H1 (cell line): ENCODE data around the gene ANKRD11. TPM values are rescaled to one million over a fixed set of nuclear protein-coding genes. Genes with fewer than 3 reads are reported as not detected.

ENCODE experiments used
- CTCF ChIA-PET: fragments of 300-600 bp; sonication (Branson Sonifier 250); formaldehyde crosslinking; loops from one replicate; lab custom pipeline; 2021; ENCODE audit not compliant: partially characterized antibody; lab: Charles Lee
- POLR2A ChIA-PET: fragments of 300-600 bp; sonication (Branson Sonifier 250); formaldehyde crosslinking; loops from one replicate; lab custom pipeline; 2021; ENCODE audit warnings: inconsistent platforms; ENCODE audit not compliant: partially characterized antibody; lab: Charles Lee
- DNase-seq, 2 experiments: peaks; one replicate each; pipeline versions ENCODE4 v3.0.0 to v3.0.0-alpha.2; 2010 to 2022; ENCODE audit warnings: low spot score in 2 of 2, low read depth in 1 of 2, mixed read lengths in 1 of 2
- FAIRE-seq: peaks from 2 replicates; lab custom pipeline; 2011; peaks lifted over from hg19 to GRCh38; lab: Jason Lieb, UNC
- H2AFZ ChIP-seq: 2 replicates; pipeline ENCODE4 v1.8.1; 2012; ENCODE audit warnings: low read length, inconsistent platforms
- H2AK5ac ChIP-seq: 2 replicates; pipeline ENCODE4 v1.6.1; 2013; ENCODE audit warnings: low read depth, low read length
- H2BK120ac ChIP-seq: replicated peaks from 2 replicates; pipeline ENCODE3; 2013; ENCODE audit warnings: low read depth, low read length, inconsistent platforms
- H2BK12ac ChIP-seq: 2 replicates; pipeline ENCODE4 v1.6.1; 2013; ENCODE audit warnings: low read depth, low read length
- H2BK15ac ChIP-seq: 2 replicates; pipeline ENCODE4 v1.6.1; 2013; ENCODE audit warnings: low read length
- H2BK20ac ChIP-seq: 2 replicates; pipeline ENCODE4 v1.6.1; 2013; ENCODE audit warnings: low read length
- H2BK5ac ChIP-seq: 2 replicates; pipeline ENCODE4 v1.6.1; 2013; ENCODE audit warnings: low read depth, low read length
- H3K14ac ChIP-seq: 2 replicates; pipeline ENCODE4 v1.6.1; 2013; ENCODE audit warnings: inconsistent platforms; ENCODE audit not compliant: insufficient read length
- H3K18ac ChIP-seq: 2 replicates; pipeline ENCODE4 v1.6.1; 2013; ENCODE audit warnings: low read length; ENCODE audit errors: extremely low read depth
- H3K23ac ChIP-seq: 2 replicates; pipeline ENCODE4 v1.6.1; 2013; ENCODE audit warnings: inconsistent platforms; ENCODE audit not compliant: insufficient read length
- H3K23me2 ChIP-seq: 2 replicates; pipeline ENCODE4 v1.6.1; 2013; ENCODE audit warnings: low read depth, low read length
- H3K27ac ChIP-seq: 2 replicates; pipeline ENCODE4 v1.6.1; 2011; ENCODE audit warnings: low read depth, low read length, inconsistent platforms
- H3K27me3 ChIP-seq, 4 experiments: replicated peaks in 1 of 4; 1 replicate in 1 of 4; 2 replicates in 3 of 4; pipeline versions ENCODE4 v1.6.1 to v1.8.1; 2011 to 2013; ENCODE audit warnings: low read length in 3 of 4, mild to moderate bottlenecking in 3 of 4, inconsistent platforms in 2 of 4, mixed read lengths in 2 of 4, moderate library complexity in 1 of 4; ENCODE audit not compliant: control insufficient read depth in 3 of 4, insufficient read depth in 3 of 4; ENCODE audit errors: extremely low read depth in 1 of 4
- H3K36me3 ChIP-seq, 4 experiments: 2 replicates each; pipeline versions ENCODE4 v1.6.1 to v1.8.1; 2011 to 2013; ENCODE audit warnings: mild to moderate bottlenecking in 4 of 4, low read length in 3 of 4, moderate library complexity in 2 of 4, control low read depth in 1 of 4, inconsistent platforms in 1 of 4; ENCODE audit not compliant: insufficient read depth in 4 of 4, control insufficient read depth in 2 of 4
- H3K4ac ChIP-seq: replicated peaks from 2 replicates; pipeline ENCODE3; 2013; ENCODE audit warnings: low read length, low read depth, mixed read lengths, inconsistent platforms; ENCODE audit not compliant: insufficient read length
- H3K4me1 ChIP-seq, 4 experiments: replicated peaks in 1 of 4; 1 replicate in 1 of 4; 2 replicates in 3 of 4; pipeline versions ENCODE4 v1.6.1 to v1.8.1; 2011 to 2013; ENCODE audit warnings: low read length in 3 of 4, inconsistent platforms in 2 of 4, mixed read lengths in 1 of 4; ENCODE audit not compliant: insufficient read depth in 4 of 4, control insufficient read depth in 3 of 4
- H3K4me2 ChIP-seq, 2 experiments: 2 replicates each; pipeline versions ENCODE4 v1.6.1 to v1.8.1; 2011 to 2013; ENCODE audit warnings: low read depth in 2 of 2, low read length in 2 of 2, control low read depth in 1 of 2, inconsistent platforms in 1 of 2, mild to moderate bottlenecking in 1 of 2; ENCODE audit not compliant: insufficient read depth in 1 of 2
- H3K4me3 ChIP-seq, 4 experiments: fragments of 200-600, 300-600 bp in 1 of 4; sonication (generic), shearing (Covaris generic), sonication (Bioruptor Twin) in 1 of 4; 2 replicates each; pipeline versions ENCODE4 v1.5.1 to v1.8.1; 2011 to 2016; ENCODE audit warnings: low read length in 4 of 4, low read depth in 3 of 4, control low read depth in 2 of 4, inconsistent platforms in 2 of 4, mild to moderate bottlenecking in 2 of 4, mixed read lengths in 1 of 4, moderate library complexity in 1 of 4; ENCODE audit not compliant: insufficient read depth in 2 of 4; ENCODE audit errors: extremely low read depth in 1 of 4
- H3K56ac ChIP-seq: replicated peaks from 2 replicates; pipeline ENCODE3; 2013; ENCODE audit warnings: low read depth, mild to moderate bottlenecking, mixed read lengths, low read length, inconsistent platforms; ENCODE audit not compliant: insufficient read length
- H3K79me1 ChIP-seq: 2 replicates; pipeline ENCODE4 v1.6.1; 2013; ENCODE audit warnings: low read depth, low read length, control low read depth
- H3K79me2 ChIP-seq, 2 experiments: 2 replicates each; pipeline versions ENCODE4 v1.6.1 to v1.8.1; 2012 to 2013; ENCODE audit warnings: low read length in 2 of 2, mild to moderate bottlenecking in 2 of 2, inconsistent platforms in 1 of 2; ENCODE audit not compliant: insufficient read depth in 2 of 2, control insufficient read depth in 1 of 2
- H3K9ac ChIP-seq, 4 experiments: replicated peaks in 1 of 4; 1 replicate in 1 of 4; 2 replicates in 3 of 4; pipeline versions ENCODE4 v1.6.1 to v1.8.1; 2011 to 2013; ENCODE audit warnings: low read depth in 3 of 4, low read length in 3 of 4, control low read depth in 2 of 4, mild to moderate bottlenecking in 2 of 4, moderate library complexity in 2 of 4, inconsistent platforms in 1 of 4; ENCODE audit errors: extremely low read depth in 1 of 4
- H3K9me3 ChIP-seq, 2 experiments: 2 replicates each; pipeline versions ENCODE4 v1.6.1 to v1.8.1; 2012 to 2013; ENCODE audit warnings: mild to moderate bottlenecking in 2 of 2, moderate library complexity in 2 of 2, control low read depth in 1 of 2, inconsistent platforms in 1 of 2, low read depth in 1 of 2, low read length in 1 of 2, mixed read lengths in 1 of 2; ENCODE audit not compliant: insufficient read depth in 2 of 2
- H4K20me1 ChIP-seq, 2 experiments: replicated peaks in 1 of 2; 2 replicates each; pipeline versions ENCODE3 to v1.8.1; 2011 to 2013; ENCODE audit warnings: inconsistent platforms in 2 of 2, low read length in 2 of 2, mild to moderate bottlenecking in 1 of 2; ENCODE audit not compliant: insufficient read depth in 2 of 2, control insufficient read depth in 1 of 2
- H4K5ac ChIP-seq: 2 replicates; pipeline ENCODE4 v1.6.1; 2013; ENCODE audit warnings: low read length, low read depth, mixed read lengths, inconsistent platforms; ENCODE audit not compliant: insufficient read length
- H4K8ac ChIP-seq: 2 replicates; pipeline ENCODE4 v1.8.0; 2013; ENCODE audit warnings: mild to moderate bottlenecking, moderate library complexity, low read length, inconsistent platforms; ENCODE audit not compliant: insufficient read depth; ENCODE audit errors: extremely low read depth
- H4K91ac ChIP-seq: replicated peaks from 2 replicates; pipeline ENCODE3; 2013; ENCODE audit warnings: low read length, mixed read lengths, inconsistent platforms; ENCODE audit not compliant: insufficient read length
- BCL11A ChIP-seq, 2 experiments: IDR thresholded peaks; one replicate each; pipeline ENCODE4 v1.6.1; 2011; ENCODE audit warnings: low read depth in 2 of 2, low read length in 2 of 2, mild to moderate bottlenecking in 2 of 2
- CBX5 ChIP-seq: fragments of 300-800, 300-1000 bp; sonication (generic); IDR thresholded peaks from 2 replicates; pipeline ENCODE4 v1.7.1; 2016; ENCODE audit warnings: antibody characterized with exemption, low read length, low read depth
- CREB1 ChIP-seq: IDR thresholded peaks from 2 replicates; pipeline ENCODE4 v1.6.1; 2012; ENCODE audit warnings: inconsistent platforms
- GTF2F1 ChIP-seq: IDR thresholded peaks from 2 replicates; pipeline ENCODE4 v1.6.1; 2012; ENCODE audit warnings: low read depth, low read length, improper control_type of control experiment, borderline replicate concordance
- HDAC6 ChIP-seq: IDR thresholded peaks from one replicate; pipeline ENCODE4 v1.7.1; 2012; ENCODE audit warnings: low read depth, mild to moderate bottlenecking, inconsistent platforms, low read length, moderate library complexity
- JUND ChIP-seq: IDR thresholded peaks from 2 replicates; pipeline ENCODE4 v1.6.1; 2011; ENCODE audit warnings: mild to moderate bottlenecking, improper control_type of control experiment, low read length
- PHF8 ChIP-seq: fragments of 200-600 bp; sonication (generic); conservative IDR thresholded peaks from 2 replicates; pipeline ENCODE4 v1.7.1; 2012; ENCODE audit warnings: low read depth, mild to moderate bottlenecking, inconsistent platforms, low read length, moderate library complexity
- POLR2A ChIP-seq, 2 experiments: IDR thresholded peaks; 1 replicate in 1 of 2; 2 replicates in 1 of 2; pipeline ENCODE4 v1.6.1; 2011; ENCODE audit warnings: low read depth in 2 of 2, low read length in 2 of 2, mild to moderate bottlenecking in 2 of 2; ENCODE audit errors: control extremely low read depth in 1 of 2
- SP4 ChIP-seq: IDR thresholded peaks from 2 replicates; pipeline ENCODE4 v1.6.1; 2012; ENCODE audit warnings: low read length, inconsistent platforms
- TCF12 ChIP-seq: IDR thresholded peaks from 2 replicates; pipeline ENCODE4 v1.6.1; 2011; ENCODE audit warnings: low read depth, mild to moderate bottlenecking, low read length
- TEAD4 ChIP-seq: IDR thresholded peaks from 2 replicates; pipeline ENCODE4 v1.6.1; 2012; ENCODE audit warnings: low read depth, low read length, inconsistent platforms, mixed read lengths
- WGBS, 2 experiments: shearing (Covaris generic) in 1 of 2; methylation state at CpG; one replicate each; pipeline versions ENCODE4 v1.1.6 to v1.1.7; 2013 to 2015; ENCODE audit warnings: low lambda C conversion rate in 2 of 2, mixed read lengths in 2 of 2, inconsistent platforms in 1 of 2, low coverage in 1 of 2, missing lambda C conversion rate in 1 of 2; ENCODE audit not compliant: insufficient replicate concordance in 2 of 2, insufficient coverage in 1 of 2, insufficient read length in 1 of 2; ENCODE audit errors: extremely low coverage in 1 of 2, missing lambda C conversion rate in 1 of 2; 5-methylcytosine and 5-hydroxymethylcytosine counted together
- polyA plus RNA-seq, 7 experiments: library from polyadenylated mRNA; depleted of rRNA in 3 of 7; stranded (reverse) in 5 of 7; unstranded in 2 of 7; fragments of >200 nt in 5 of 7; fragments of 200-250 nt in 2 of 7; gene quantifications; 1 replicate in 5 of 7; 2 replicates in 1 of 7; 4 replicates in 1 of 7; pipeline versions ENCODE4 v1.2.1 to v1.2.3, GENCODE V29; 2011 to 2013; ENCODE audit warnings: missing spikeins in 2 of 7, mixed read lengths in 2 of 7
- total RNA-seq: library from RNA; stranded (reverse); fragmentation: NEBNext Ultra II Directional; extraction: Animal tissue kit (Norgen Biotek cat#: 25700); gene quantifications from 2 replicates; pipeline ENCODE4 v1.2.1, GENCODE V29; 2021

The ANKRD11 gene
- total and polyA plus RNA-seq, 2 of the 8 experiments (the other 6 are each of a cell fraction or from before 2014, with no cell fraction given) = 46.5 to 142 TPM

GRCh38 chr16:89335803-89336485, 154.4 kb downstream of the ANKRD11 start:
- Histone ChIP-seq H2BK120ac (no peak overlapping the region), H3K9me3 (no peaks in the 10 kb centered on the region), H3K9ac (no peak overlapping the region), H3K79me2 (peaks cover 0 to 98% of the 10 kb centered on the region in 2 experiments), H3K23me2 (no peaks in the 10 kb centered on the region), H4K8ac (peak overlapping the region; percentile 84), H2AK5ac (no peak overlapping the region), H4K20me1 (peaks cover 49 to 50% of the 10 kb centered on the region in 2 experiments), H3K4ac (no peak overlapping the region), H3K4me2 (no peak overlapping the region), H3K79me1 (peaks cover 29% of the 10 kb centered on the region), H3K23ac (no peak overlapping the region), H2BK15ac (no peak overlapping the region), H4K5ac (no peak overlapping the region), H2BK5ac (0 out of 2 replicates have a peak overlapping the region, but pooled peaks have one; percentile 15), H3K18ac (no peak overlapping the region), H3K14ac (no peak overlapping the region), H3K36me3 (no peaks in the 10 kb centered on the region), H2AFZ (no peak overlapping the region), H3K27ac (no peak overlapping the region), H2BK20ac (no peak overlapping the region), H4K91ac (no peak overlapping the region), H3K56ac (no peak overlapping the region), H3K4me1 (peaks cover 5 to 15% (median 11%) of the 10 kb centered on the region in 4 experiments; a peak in 6 of 7 replicates), H3K27me3 (no peaks in the 10 kb centered on the region), H2BK12ac (no peak overlapping the region), H3K4me3 (no peak overlapping the region)
- TF ChIP-seq BCL11A (IDR thresholded peaks at IDR 0.05; ENCODE audit: low read depth in 2 of 2, low read length in 2 of 2) (no peak), PHF8 (no peak), TEAD4 (no peak), SP4 (no peak), JUND (no peak), POLR2A (IDR thresholded peaks at IDR 0.05; ENCODE audit: control extremely low read depth in 1 of 2, low read depth in 2 of 2, low read length in 2 of 2) (no peak), CREB1 (no peak), CBX5 (no peak), HDAC6 (no peak), GTF2F1 (no peak), TCF12 (no peak)
- DNase-seq (no peak), FAIRE-seq (no peak)
- WGBS, 2 experiments = 90% methylated on average over 16 of the region's 16 CpGs; no CpG with 5 or more reads in 1 of the 2 experiments
- CTCF ChIA-PET = interaction anchor here (0.6 to 2.7 kb wide), 19 partner anchors 9 to 124 kb away, joined by 3 to 31 read pairs (median 4); no protein-coding TSS in a partner anchor
- POLR2A ChIA-PET = interaction anchor here (1.1 to 1.8 kb wide), 8 partner anchors 7 to 153 kb away, joined by 3 to 7 read pairs (median 3); no protein-coding TSS in a partner anchor
